ENCODE measurements around the gene MRPL38.
"Not testable (repeated sequence)": the region's sequence is repeated elsewhere in the genome, so short reads cannot be mapped to it uniquely, and the experiment has no call there.

MRPL38 gene

GRCh38 chr17:75876938-75877751 lies 27.5 kb downstream of the MRPL38 start:
- peak; percentile 72 for DNase-seq (ENCODE audit: low read depth, low spot score)

- DNase-seq (ENCODE audit: low read depth, low spot score) = peak; percentile 77
Measured at GRCh38 chr17:75876190-75876937, 28.3 kb downstream of the MRPL38 start.

- DNase-seq (ENCODE audit: low read depth, low spot score) = no peak
Measured at GRCh38 chr17:75875940-75876189, 28.8 kb downstream of the MRPL38 start.

GRCh38 chr17:75875182-75875939 lies 29.3 kb downstream of the MRPL38 start:
- no peak for DNase-seq (ENCODE audit: low read depth, low spot score)

- no peak for DNase-seq (ENCODE audit: low read depth, low spot score)
Measured at GRCh38 chr17:75874323-75875181, 30.1 kb downstream of the MRPL38 start.

GRCh38 chr17:75873587-75874322 lies 30.9 kb downstream of the MRPL38 start:
- no peak for DNase-seq (ENCODE audit: low read depth, low spot score)

GRCh38 chr17:75872434-75873351 lies 32.0 kb downstream of the MRPL38 start:
- DNase-seq (ENCODE audit: low read depth, low spot score) = peak; percentile 60

GRCh38 chr17:75870228-75870627 lies 34.5 kb downstream of the MRPL38 start:
- not testable (repeated sequence) for DNase-seq (ENCODE audit: low read depth, low spot score)

- DNase-seq (ENCODE audit: low read depth, low spot score) = peak; percentile 46
Measured at GRCh38 chr17:75869282-75870141, 35.2 kb downstream of the MRPL38 start.

- not testable (repeated sequence) for DNase-seq (ENCODE audit: low read depth, low spot score)
Measured at GRCh38 chr17:75868730-75869281, 35.9 kb downstream of the MRPL38 start.

GRCh38 chr17:75865404-75866188 lies 39.1 kb downstream of the MRPL38 start:
- not testable (repeated sequence) for DNase-seq (ENCODE audit: low read depth, low spot score)

- not testable (repeated sequence) for DNase-seq (ENCODE audit: low read depth, low spot score)
Measured at GRCh38 chr17:75864887-75865286, 39.8 kb downstream of the MRPL38 start.

GRCh38 chr17:75864448-75864871 lies 40.2 kb downstream of the MRPL38 start:
- DNase-seq (ENCODE audit: low read depth, low spot score) = no peak

GRCh38 chr17:75861927-75862317 lies 42.8 kb downstream of the MRPL38 start:
- DNase-seq (ENCODE audit: low read depth, low spot score) = no peak

- not testable (repeated sequence) for DNase-seq (ENCODE audit: low read depth, low spot score)
Measured at GRCh38 chr17:75859358-75859757, 45.3 kb downstream of the MRPL38 start.

- no peak for DNase-seq (ENCODE audit: low read depth, low spot score)
Measured at GRCh38 chr17:75856062-75856756, 48.5 kb downstream of the MRPL38 start.
